K562 (cell line): ENCODE results near the gene LRFN2. TPM values are rescaled to one million over a fixed set of nuclear protein-coding genes. Genes with fewer than 3 reads are reported as not detected.

ENCODE experiments used
- ATAC-seq: fragments of 200-7000 bp; cut with Tn5 transposase; 3 replicates; pipeline ENCODE4 v1.9.1; 2020; ENCODE audit warnings: moderate library complexity
- BruUV-seq: library from RNA; stranded (reverse); fragments of 400-500 nt; replicated peaks from 2 replicates; lab custom pipeline; 2021; lab: Mats Ljungman, UMichigan
- CTCF ChIA-PET: fragments of 300-600 bp; formaldehyde crosslinking; extraction: SDS; loops from one replicate; lab custom pipeline; 2021; ENCODE audit warnings: low intra/inter-chr PET ratio; lab: Yijun Ruan, JAX
- POLR2A ChIA-PET: fragments of 300-600, 350-650 bp; sonication (Branson Sonifier 250); formaldehyde crosslinking; extraction: SDS; loops from one replicate; lab custom pipeline; 2021; ENCODE audit warnings: antibody characterized with exemption, inconsistent platforms; lab: Yijun Ruan, JAX
- DNase-seq, 4 experiments: peaks; one replicate each; pipeline versions ENCODE4 v3.0.0 to v3.0.0-alpha.2; 2011 to 2018; ENCODE audit warnings: low spot score in 3 of 4, mixed read lengths in 3 of 4; ENCODE audit errors: extremely low read depth in 1 of 4
- FAIRE-seq: peaks from 2 replicates; lab custom pipeline; 2011; peaks lifted over from hg19 to GRCh38; lab: Jason Lieb, UNC
- H2AFZ ChIP-seq: 2 replicates; pipeline ENCODE4 v1.6.0; 2011; ENCODE audit warnings: low read depth, low read length, control low read depth, inconsistent platforms
- H3K27ac ChIP-seq: fragments of 200-600 bp; 3 replicates; pipeline ENCODE4 v1.8.0; 2011; ENCODE audit warnings: low read depth, mild to moderate bottlenecking, control low read depth, inconsistent platforms, low read length, moderate library complexity, mixed read lengths; ENCODE audit errors: extremely low read depth
- H3K27me3 ChIP-seq, 2 experiments: fragments of 300-600 bp in 1 of 2; 2 replicates in 1 of 2; 3 replicates in 1 of 2; pipeline versions ENCODE4 v1.6.0 to v1.8.0; 2011; ENCODE audit warnings: inconsistent platforms in 2 of 2, low read length in 2 of 2, mild to moderate bottlenecking in 1 of 2, mixed read lengths in 1 of 2, moderate library complexity in 1 of 2; ENCODE audit not compliant: control insufficient read depth in 2 of 2, insufficient read depth in 2 of 2
- H3K36me3 ChIP-seq: fragments of 300-600 bp; 3 replicates; pipeline ENCODE4 v1.8.0; 2011; ENCODE audit warnings: mild to moderate bottlenecking, low read length, inconsistent platforms; ENCODE audit not compliant: control insufficient read depth, insufficient read depth
- H3K4me1 ChIP-seq, 2 experiments: fragments of 200-600 bp in 1 of 2; replicated peaks in 1 of 2; 2 replicates in 1 of 2; 3 replicates in 1 of 2; pipeline versions ENCODE4 v1.5.1 to v1.8.0; 2011; ENCODE audit warnings: inconsistent platforms in 2 of 2, low read length in 2 of 2, mild to moderate bottlenecking in 1 of 2, mixed read lengths in 1 of 2, moderate library complexity in 1 of 2; ENCODE audit not compliant: control insufficient read depth in 2 of 2, insufficient read depth in 2 of 2
- H3K4me2 ChIP-seq: 2 replicates; pipeline ENCODE4 v1.6.1; 2011; ENCODE audit warnings: low read length, control low read depth, inconsistent platforms, mixed read lengths; ENCODE audit not compliant: insufficient read depth
- H3K4me3 ChIP-seq: fragments of 200-600 bp; sonication (generic), shearing (Covaris generic); 2 replicates; pipeline ENCODE4 v1.5.1; 2016; ENCODE audit warnings: control low read depth, inconsistent platforms
- H3K79me2 ChIP-seq: fragments of 200-600 bp; 3 replicates; pipeline ENCODE4 v1.8.0; 2011; ENCODE audit warnings: low read length, inconsistent platforms; ENCODE audit not compliant: control insufficient read depth, insufficient read depth
- H3K9ac ChIP-seq, 2 experiments: 2 replicates each; pipeline versions ENCODE4 v1.6.0 to v1.6.1; 2011; ENCODE audit warnings: low read depth in 2 of 2, low read length in 2 of 2, control low read depth in 1 of 2, inconsistent platforms in 1 of 2, mild to moderate bottlenecking in 1 of 2, mixed read lengths in 1 of 2; ENCODE audit not compliant: insufficient read depth in 1 of 2
- H3K9me1 ChIP-seq: one replicate; pipeline ENCODE4 v1.6.0; 2011; ENCODE audit warnings: inconsistent platforms, mild to moderate bottlenecking, low read length, moderate library complexity; ENCODE audit not compliant: control insufficient read depth, insufficient read depth
- H3K9me3 ChIP-seq: replicated peaks from 2 replicates; pipeline ENCODE4 v1.5.1; 2011; ENCODE audit warnings: low read depth, low read length, inconsistent platforms; ENCODE audit not compliant: control insufficient read depth, insufficient read depth
- H4K20me1 ChIP-seq: replicated peaks from 2 replicates; pipeline ENCODE4 v1.6.1; 2011; ENCODE audit warnings: low read length, inconsistent platforms, mixed read lengths; ENCODE audit not compliant: control insufficient read depth, insufficient read depth
- COPS2 ChIP-seq: fragments of 450-650 bp; conservative IDR thresholded peaks from 2 replicates; pipeline ENCODE4 v1.6.1; 2016; ENCODE audit warnings: mild to moderate bottlenecking, moderate library complexity
- FOXK2 ChIP-seq, 2 experiments: fragments of 450-650 bp; IDR thresholded peaks in 1 of 2; conservative IDR thresholded peaks in 1 of 2; 2 replicates each; pipeline ENCODE4 v1.6.1; 2016; ENCODE audit warnings: low read depth in 2 of 2, mild to moderate bottlenecking in 1 of 2
- FUS ChIP-seq: fragments of 200-400 bp; formaldehyde crosslinking; optimal IDR thresholded peaks from 2 replicates; pipeline ENCODE3; 2017; ENCODE audit warnings: low read depth, low read length
- GABPB2 ChIP-seq: fragments of 250-450 bp; sonication (Bioruptor Pico); conservative IDR thresholded peaks from 2 replicates; pipeline ENCODE4 v1.5.1; 2021; ENCODE audit warnings: mild to moderate bottlenecking
- HNRNPLL ChIP-seq: fragments of 200-400 bp; formaldehyde crosslinking; IDR thresholded peaks from 2 replicates; pipeline ENCODE4 v1.6.1; 2017; ENCODE audit warnings: low read length, low read depth, mild to moderate bottlenecking; ENCODE audit not compliant: poor library complexity, severe bottlenecking
- MXI1 ChIP-seq: IDR thresholded peaks from 2 replicates; pipeline ENCODE4 v1.6.1; 2011; ENCODE audit warnings: low read depth, mild to moderate bottlenecking, improper control_type of control experiment, low read length
- NFIX ChIP-seq: fragments of 250-450 bp; sonication (Bioruptor Pico); IDR thresholded peaks from 2 replicates; pipeline ENCODE4 v1.4.0; 2020; ENCODE audit warnings: low read depth, mild to moderate bottlenecking, moderate library complexity
- NR2C1 ChIP-seq, 2 experiments: fragments of 450-650 bp; IDR thresholded peaks; 2 replicates each; pipeline ENCODE4 v1.6.1; 2017; ENCODE audit warnings: mild to moderate bottlenecking in 2 of 2, antibody characterized with exemption in 1 of 2, inconsistent platforms in 1 of 2, missing compliant biosample characterization in 1 of 2, missing genetic modification characterization in 1 of 2
- PML ChIP-seq: IDR thresholded peaks from 2 replicates; pipeline ENCODE4 v1.6.1; 2012; ENCODE audit warnings: low read length, inconsistent platforms
- SIRT6 ChIP-seq: IDR thresholded peaks from one replicate; pipeline ENCODE4 v1.6.1; 2012; ENCODE audit warnings: low read depth, mild to moderate bottlenecking, control low read depth, inconsistent platforms, low read length, moderate library complexity
- SMARCA4 ChIP-seq: fragments of 450-650 bp; IDR thresholded peaks from 2 replicates; pipeline ENCODE4 v1.6.1; 2016
- SREBF1 ChIP-seq: fragments of 150-350 bp; IDR thresholded peaks from 2 replicates; pipeline ENCODE4 v1.6.1; 2014; ENCODE audit warnings: antibody characterized with exemption, low read depth, low read length, borderline replicate concordance
- SRF ChIP-seq, 2 experiments: fragments of 250-450, 450-650 bp in 1 of 2; sonication (Bioruptor Pico) in 1 of 2; sonication (generic) in 1 of 2; formaldehyde crosslinking; IDR thresholded peaks; 2 replicates each; pipeline versions ENCODE4 v1.5.0 to v1.5.1; 2020 to 2022; ENCODE audit warnings: mild to moderate bottlenecking in 1 of 2, missing genetic modification reagents in 1 of 2
- THAP7 ChIP-seq: fragments of 250-450 bp; sonication (Bioruptor Pico); IDR thresholded peaks from 2 replicates; pipeline ENCODE4 v1.5.0; 2021
- ZMIZ1 ChIP-seq, 2 experiments: fragments of 150-350 bp in 1 of 2; IDR thresholded peaks; 2 replicates each; pipeline ENCODE4 v1.6.1; 2012 to 2016; ENCODE audit warnings: low read depth in 2 of 2, low read length in 2 of 2, mild to moderate bottlenecking in 1 of 2, moderate library complexity in 1 of 2
- ZNF551 ChIP-seq: fragments of 250-450 bp; sonication (Bioruptor Pico); IDR thresholded peaks from 2 replicates; pipeline ENCODE4 v1.5.0; 2021; ENCODE audit warnings: mild to moderate bottlenecking, moderate library complexity
- WGBS: fragments of 100-300 bp; shearing (Covaris generic); methylation state at CpG from one replicate; pipeline ENCODE4 v1.1.6; 2016; ENCODE audit warnings: low coverage, mixed read lengths; ENCODE audit not compliant: insufficient coverage; ENCODE audit errors: missing lambda C conversion rate; 5-methylcytosine and 5-hydroxymethylcytosine counted together
- in situ Hi-C: fragments of 300-500 bp; cut with MboI; formaldehyde crosslinking; loops from 4 replicates; pipeline ENCODE4 v1.15.0; 2018; ENCODE audit warnings: inconsistent platforms, mixed read lengths
- intact Hi-C: fragments of 100-400 bp; cut with micrococcal nuclease; formaldehyde crosslinking; loops from 2 replicates; pipeline ENCODE4 v1.14.2; 2022
- polyA plus RNA-seq, 8 experiments: library from polyadenylated mRNA; depleted of rRNA in 4 of 8; stranded (reverse) in 5 of 8; unstranded in 3 of 8; fragments of >200 nt; fragmentation: Nextera tagmentation in 2 of 8; fragmentation: Illumina TruSeq in 1 of 8; extraction: Ambion mirVana in 2 of 8; extraction: Trizol in 1 of 8; gene quantifications; 2 replicates each; pipeline versions ENCODE4 v1.2.1 to v1.2.3, GENCODE V29; 2011 to 2014; ENCODE audit warnings: inconsistent platforms in 1 of 8, missing spikeins in 1 of 8
- total RNA-seq, 7 experiments: library from RNA; depleted of rRNA in 6 of 7; stranded (reverse); fragments of >200 nt in 6 of 7; fragmentation: Illumina TruSeq in 2 of 7; extraction: Trizol in 2 of 7; gene quantifications; 2 replicates each; pipeline versions ENCODE4 v1.2.1 to v1.2.3, GENCODE V29; 2011 to 2021; ENCODE audit warnings: low replicate concordance in 1 of 7

The LRFN2 gene
- total and polyA plus RNA-seq, 9 of the 15 experiments (the other 6 are each of a cell fraction or from before 2014, with no cell fraction given) = not detected

- in situ Hi-C loops (no loop called here), intact Hi-C loops (no loop called here)
- no peak overlapping the region for H3K9ac ChIP-seq
- H3K27ac ChIP-seq = no peak overlapping the region
- no peak overlapping the region for H2AFZ ChIP-seq
- no peak overlapping the region for H3K4me3 ChIP-seq
- WGBS = 0% methylated on average over 4 of the region's 4 CpGs
- TF ChIP-seq PML = no peak
- TF ChIP-seq NFIX = no peak
- no peak for TF ChIP-seq GABPB2 (CRISPR knock-in tag)
- TF ChIP-seq ZMIZ1 (IDR thresholded peaks at IDR 0.05; ENCODE audit: low read depth in 2 of 2, low read length in 2 of 2) = no peak
- TF ChIP-seq SREBF1 = no peak
- TF ChIP-seq COPS2 = no peak
- TF ChIP-seq THAP7 (CRISPR knock-in tag) = no peak
- TF ChIP-seq NR2C1 (IDR thresholded peaks at IDR 0.05) = no peak
- TF ChIP-seq NR2C1 (tag; IDR thresholded peaks at IDR 0.05) = no peak
- no peak for TF ChIP-seq FOXK2 (conservative IDR thresholded peaks at IDR 0.05 in 1 of 2, IDR thresholded peaks at IDR 0.05 in 1 of 2; ENCODE audit: low read depth in 2 of 2)
- no peak for TF ChIP-seq SIRT6
- TF ChIP-seq MXI1 = no peak
- no peak for TF ChIP-seq HNRNPLL
- no peak for TF ChIP-seq SMARCA4
- no peak for TF ChIP-seq ZNF551 (CRISPR knock-in tag)
- no peak for TF ChIP-seq FUS
- TF ChIP-seq SRF (CRISPR knock-in tag; IDR thresholded peaks at IDR 0.05) = no peak
- ChIA-PET CTCF (no interaction called here), POLR2A (no interaction called here)
- ATAC-seq = no peak
- H4K20me1 ChIP-seq = no peaks in the 10 kb centered on the region
- no peak for FAIRE-seq
- H3K9me3 ChIP-seq = no peaks in the 10 kb centered on the region
- H3K79me2 ChIP-seq = no peaks in the 10 kb centered on the region
- H3K36me3 ChIP-seq = no peaks in the 10 kb centered on the region
- BruUV-seq = no TSS peak
- H3K4me2 ChIP-seq = no peak overlapping the region
- no peaks in the 10 kb centered on the region for H3K4me1 ChIP-seq
- no peak for DNase-seq
- peaks cover 0 to 10% of the 10 kb centered on the region in 2 experiments; a peak in 3 of 5 replicates for H3K27me3 ChIP-seq
- H3K9me1 ChIP-seq = no peaks in the 10 kb centered on the region
Observed at GRCh38 chr6:40362859-40363258, 224.3 kb downstream of the LRFN2 start.
